ENCODE measurements around the gene EPHA1. TPM values are rescaled to one million over a fixed set of nuclear protein-coding genes. Genes with fewer than 3 reads are reported as not detected.

The EPHA1 gene
- total RNA-seq (2014; rRNA removed; shearing (Covaris generic)) = not detected in 2 replicates

DNA sequence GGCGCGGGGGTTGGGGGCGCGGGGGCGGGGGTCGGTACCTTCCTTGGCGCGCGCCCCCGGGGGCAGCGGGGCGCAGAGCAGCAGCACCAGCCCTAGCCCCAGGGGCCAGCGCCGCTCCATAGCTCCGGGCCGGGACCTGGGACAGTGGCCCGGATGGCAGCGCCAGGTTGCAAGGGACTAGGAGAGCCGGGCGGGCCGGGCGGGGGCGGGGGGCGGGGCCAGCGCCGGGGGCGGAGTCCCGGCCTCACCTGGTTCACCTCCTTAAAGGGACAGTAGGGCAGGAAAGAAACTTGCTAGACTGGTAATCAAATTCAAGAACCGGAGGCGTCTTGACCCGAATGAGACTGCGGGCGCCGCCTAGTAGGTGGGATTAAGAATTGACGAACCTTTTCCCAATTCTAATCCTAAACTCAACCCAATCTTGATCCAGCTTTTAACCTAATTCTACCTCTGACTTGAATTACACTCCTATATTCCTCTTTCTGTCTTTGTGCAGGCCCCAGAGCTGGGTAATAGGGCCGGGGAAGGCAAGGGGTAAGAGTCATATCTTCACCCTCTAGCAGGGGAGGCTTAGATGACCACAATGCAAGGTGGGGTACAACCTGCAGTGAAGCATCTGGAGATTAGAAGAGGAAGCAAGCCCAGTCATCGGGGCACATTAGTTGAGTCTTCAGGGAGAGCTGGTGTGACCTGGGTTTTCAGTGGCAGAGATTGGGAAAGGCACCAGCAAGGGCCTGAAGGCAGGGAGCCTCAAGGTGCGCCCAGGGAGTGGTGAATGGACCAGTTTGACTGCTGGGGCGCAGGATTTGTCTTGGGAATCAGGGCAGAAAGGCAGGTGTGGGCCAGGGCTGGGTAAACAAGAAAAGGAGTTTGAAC, at the start of gene EPHA1:
Gene EPHA1, minus strand, starts transcription at position 171 of the 876 bp plus-strand sequence. Its CDS starts 51 bp downstream, at position 120.
- H3K27me3 ChIP-seq (replicated peaks) = peaks cover 8% of the 10 kb centered on the region; the same call in 1 of the 2 replicates
- no peaks in the 10 kb centered on the region for H3K36me3 ChIP-seq
- no peak for DNase-seq (ENCODE audit: low read depth in 1 of 2, low spot score in 2 of 2)
- H3K4me1 ChIP-seq (replicated peaks) = no peaks in the 10 kb centered on the region
- no peak within 1 kb of the TSS for H3K4me3 ChIP-seq
- H3K27ac ChIP-seq = no peak within 1 kb of the TSS
- H3K9me3 ChIP-seq (replicated peaks) = no peaks in the 10 kb centered on the region

DNA sequence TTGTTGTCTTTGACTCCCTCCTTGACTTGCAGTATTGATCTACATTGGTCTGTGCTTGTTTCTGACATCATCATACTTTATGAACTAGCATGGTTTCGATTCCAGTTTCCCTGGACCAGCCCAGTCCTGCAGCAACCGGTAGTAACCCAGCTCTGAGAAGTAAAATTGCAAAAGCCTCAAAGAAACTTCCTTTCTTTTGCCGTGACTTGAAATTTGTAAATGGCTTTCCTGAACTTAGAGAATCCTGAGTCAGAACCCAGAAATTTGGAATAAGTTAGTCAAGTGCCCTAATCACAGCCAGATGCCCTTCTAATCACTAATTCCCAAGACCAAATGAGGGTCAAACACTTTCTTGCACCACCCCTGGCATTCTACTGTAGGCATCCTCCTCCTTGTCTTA, 49.6 kb upstream of the EPHA1 start:
- no peak overlapping the region for H3K27ac ChIP-seq
- no peaks in the 10 kb centered on the region for H3K9me3 ChIP-seq (replicated peaks)
- no peaks in the 10 kb centered on the region for H3K27me3 ChIP-seq (replicated peaks)

DNA sequence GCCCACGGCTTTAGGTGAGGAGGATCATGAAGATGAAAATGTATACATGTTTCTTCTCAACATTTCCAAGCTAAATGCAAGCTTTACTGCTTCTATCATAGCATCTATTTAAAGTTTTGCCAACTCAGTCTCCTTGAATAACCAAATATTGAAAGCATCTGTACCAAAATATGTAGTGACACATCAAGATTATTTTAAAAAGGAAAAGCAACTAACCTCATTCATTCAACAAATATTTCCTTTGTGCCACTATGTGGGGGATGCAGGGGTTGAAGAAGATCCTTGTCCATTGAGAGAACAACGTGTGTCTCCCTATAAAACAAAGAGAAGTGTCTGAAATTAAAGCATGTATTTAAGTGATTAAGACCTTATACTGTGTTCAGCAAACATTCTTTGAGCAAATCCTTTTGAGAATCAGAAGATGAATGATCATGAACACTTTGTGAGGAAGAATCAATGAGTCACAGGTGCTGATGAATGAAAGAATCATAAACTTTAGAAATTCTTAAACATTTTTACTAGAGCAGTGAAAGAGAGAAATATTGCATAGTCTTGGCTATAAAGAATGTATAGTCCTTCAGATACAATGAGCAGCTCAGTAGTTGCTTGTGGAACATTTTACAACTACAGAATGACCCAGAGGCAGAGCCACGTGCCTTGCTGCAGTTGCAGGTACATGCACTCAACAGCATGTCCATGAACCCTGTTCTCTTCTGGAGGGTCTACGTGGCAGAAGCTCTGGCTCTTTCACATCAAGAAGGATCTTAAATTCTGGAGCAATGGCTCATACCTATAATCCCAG, 48.5 kb upstream of the EPHA1 start:
- no peaks in the 10 kb centered on the region for H3K4me1 ChIP-seq (replicated peaks)

More for the DNA sequence above, 49.6 kb upstream of the EPHA1 start:
- no peaks in the 10 kb centered on the region for H3K4me1 ChIP-seq (replicated peaks)
- no peak for DNase-seq (ENCODE audit: low read depth in 1 of 2, low spot score in 2 of 2)
- no peaks in the 10 kb centered on the region for H3K36me3 ChIP-seq
- no peak overlapping the region for H3K4me3 ChIP-seq

DNA sequence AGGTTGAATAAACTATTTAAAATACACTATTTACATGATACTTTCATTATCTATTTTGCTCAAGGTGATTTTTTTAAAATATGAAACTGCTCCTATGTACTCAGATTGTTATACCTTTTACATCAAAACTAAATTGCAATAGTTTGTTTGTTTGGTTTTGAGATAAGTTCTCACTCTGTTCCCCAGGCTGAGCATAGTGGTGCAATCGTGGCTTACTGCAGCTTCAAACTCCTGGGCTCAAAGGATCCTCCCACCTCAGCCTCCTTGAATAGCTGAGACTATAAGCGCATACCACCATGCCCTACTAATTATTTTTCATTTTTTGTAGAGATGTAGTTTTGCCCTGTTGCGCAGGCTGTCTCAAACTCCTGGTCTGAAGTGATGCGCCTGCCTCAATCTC, 47.3 kb upstream of the EPHA1 start:
- no peaks in the 10 kb centered on the region for H3K9me3 ChIP-seq (replicated peaks)
- no peaks in the 10 kb centered on the region for H3K4me1 ChIP-seq (replicated peaks)
- no peak overlapping the region for H3K27ac ChIP-seq
- no peaks in the 10 kb centered on the region for H3K36me3 ChIP-seq
- DNase-seq (ENCODE audit: low read depth in 1 of 2, low spot score in 2 of 2) = no peak
- H3K4me3 ChIP-seq = no peak overlapping the region
- H3K27me3 ChIP-seq (replicated peaks) = no peaks in the 10 kb centered on the region; the same call in 1 of the 2 replicates

More for the DNA sequence above, 48.5 kb upstream of the EPHA1 start:
- DNase-seq (ENCODE audit: low read depth in 1 of 2, low spot score in 2 of 2) = no peak
- Histone ChIP-seq H3K9me3 (replicated peaks) (no peaks in the 10 kb centered on the region), H3K27ac (no peak overlapping the region), H3K36me3 (no peaks in the 10 kb centered on the region), H3K27me3 (replicated peaks) (no peaks in the 10 kb centered on the region; the same call in 1 of the 2 replicates), H3K4me3 (no peak overlapping the region)

DNA sequence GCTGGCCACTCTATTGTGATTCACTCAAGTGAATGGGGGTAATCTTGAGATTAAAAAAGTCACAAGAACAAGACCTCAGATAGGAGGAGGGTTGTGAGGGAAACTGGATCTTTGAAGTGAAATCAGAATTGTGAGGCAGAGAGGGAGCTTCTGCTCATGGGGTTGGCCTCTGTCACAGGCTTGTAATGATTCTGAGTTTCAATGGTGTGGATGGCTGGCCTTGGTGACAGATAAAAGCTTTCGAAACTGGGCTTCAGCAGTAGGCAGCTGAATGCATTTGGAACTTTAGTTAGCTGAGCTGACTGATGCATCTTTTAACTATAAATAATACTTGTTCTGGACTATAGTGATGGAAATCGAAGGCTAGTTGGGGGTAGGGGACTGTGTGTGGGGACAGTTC, 46.8 kb upstream of the EPHA1 start:
- Histone ChIP-seq H3K27me3 (replicated peaks) (no peaks in the 10 kb centered on the region; the same call in 1 of the 2 replicates), H3K4me3 (no peak overlapping the region), H3K27ac (no peak overlapping the region), H3K36me3 (no peaks in the 10 kb centered on the region), H3K4me1 (replicated peaks) (no peaks in the 10 kb centered on the region), H3K9me3 (replicated peaks) (no peaks in the 10 kb centered on the region)
- DNase-seq (ENCODE audit: low read depth in 1 of 2, low spot score in 2 of 2) = no peak

DNA sequence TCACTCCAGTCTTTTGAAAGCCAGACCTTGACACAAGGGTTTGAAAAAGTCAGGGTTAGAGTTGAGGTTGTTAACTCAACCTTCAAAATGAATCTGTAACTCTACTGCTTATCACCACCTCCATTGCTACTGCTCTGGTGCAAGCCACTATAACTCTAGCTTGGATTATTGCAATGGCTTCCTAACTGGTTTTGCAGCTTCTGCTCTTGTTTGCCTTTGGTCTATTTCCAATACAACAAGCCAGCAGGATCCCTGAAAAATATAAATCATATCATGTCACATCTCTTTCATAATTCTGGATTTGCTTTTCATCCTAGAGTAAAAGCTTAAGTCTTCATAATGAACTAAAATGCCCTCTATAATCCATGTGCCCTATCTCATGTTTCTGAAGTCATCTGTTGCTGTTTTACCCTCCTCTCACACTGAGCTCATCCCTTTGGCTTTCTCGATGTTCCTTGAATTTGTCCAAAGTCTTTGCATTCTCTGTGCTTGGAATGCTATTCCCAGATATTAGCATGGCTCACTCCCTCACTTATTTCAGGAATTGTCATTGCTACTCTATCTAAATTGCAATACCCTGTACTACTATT, 45.5 kb upstream of the EPHA1 start:
- DNase-seq (ENCODE audit: low read depth in 1 of 2, low spot score in 2 of 2) = no peak
- H3K4me3 ChIP-seq = no peak overlapping the region
- H3K9me3 ChIP-seq (replicated peaks) = no peaks in the 10 kb centered on the region
- no peaks in the 10 kb centered on the region; the same call in 1 of the 2 replicates for H3K27me3 ChIP-seq (replicated peaks)
- no peaks in the 10 kb centered on the region for H3K4me1 ChIP-seq (replicated peaks)
- no peaks in the 10 kb centered on the region for H3K36me3 ChIP-seq
- H3K27ac ChIP-seq = no peak overlapping the region

DNA sequence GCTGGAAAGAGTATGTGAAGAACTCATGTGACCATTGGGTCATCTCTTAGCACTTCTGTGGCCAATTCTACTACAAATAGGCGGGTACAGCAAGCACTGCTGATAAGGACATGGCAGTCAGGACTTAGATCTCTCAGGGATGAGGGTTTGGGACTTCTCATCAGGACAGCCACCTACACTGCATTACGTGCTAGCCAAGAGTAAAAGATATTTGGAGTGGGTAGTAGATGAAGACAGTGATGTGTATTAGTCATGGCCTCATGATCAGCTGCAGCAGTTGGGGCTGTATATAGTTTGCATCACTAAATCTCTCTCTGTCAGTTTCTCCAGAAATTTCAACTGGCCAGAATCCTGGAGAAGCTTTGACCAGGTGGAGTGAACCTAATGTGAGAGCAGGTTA, 43.8 kb upstream of the EPHA1 start:
- H3K27ac ChIP-seq = no peak overlapping the region
- no peak overlapping the region for H3K4me3 ChIP-seq
- no peaks in the 10 kb centered on the region for H3K9me3 ChIP-seq (replicated peaks)
- no peaks in the 10 kb centered on the region for H3K4me1 ChIP-seq (replicated peaks)
- H3K27me3 ChIP-seq (replicated peaks) = no peaks in the 10 kb centered on the region; the same call in 1 of the 2 replicates
- no peaks in the 10 kb centered on the region for H3K36me3 ChIP-seq
- DNase-seq (ENCODE audit: low read depth in 1 of 2, low spot score in 2 of 2) = no peak

DNA sequence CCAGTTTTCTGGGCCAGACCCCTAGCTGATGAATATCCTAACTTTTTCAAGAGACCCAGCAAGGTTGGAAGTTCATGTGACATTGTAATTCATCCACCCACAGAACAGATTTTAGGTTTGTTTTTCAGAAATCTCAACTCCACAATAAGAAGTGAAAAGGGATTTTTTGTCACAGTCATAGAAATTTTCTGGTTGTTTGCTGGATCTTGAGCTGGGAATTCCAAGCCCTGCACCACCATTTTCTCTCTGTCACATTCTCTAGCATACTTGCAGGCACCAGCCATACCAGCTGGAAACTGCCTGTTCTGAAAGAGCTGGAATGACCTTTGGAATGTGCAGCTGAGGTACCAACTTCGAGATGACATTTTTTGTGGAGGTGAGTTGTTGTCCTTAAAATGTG, 43.1 kb upstream of the EPHA1 start:
- H3K9me3 ChIP-seq (replicated peaks) = no peaks in the 10 kb centered on the region
- no peak overlapping the region for H3K27ac ChIP-seq
- H3K4me1 ChIP-seq (replicated peaks) = no peaks in the 10 kb centered on the region
- H3K27me3 ChIP-seq (replicated peaks) = peaks cover 6% of the 10 kb centered on the region
- no peak overlapping the region for H3K4me3 ChIP-seq
- DNase-seq (ENCODE audit: low read depth in 1 of 2, low spot score in 2 of 2) = no peak
- no peaks in the 10 kb centered on the region for H3K36me3 ChIP-seq

DNA sequence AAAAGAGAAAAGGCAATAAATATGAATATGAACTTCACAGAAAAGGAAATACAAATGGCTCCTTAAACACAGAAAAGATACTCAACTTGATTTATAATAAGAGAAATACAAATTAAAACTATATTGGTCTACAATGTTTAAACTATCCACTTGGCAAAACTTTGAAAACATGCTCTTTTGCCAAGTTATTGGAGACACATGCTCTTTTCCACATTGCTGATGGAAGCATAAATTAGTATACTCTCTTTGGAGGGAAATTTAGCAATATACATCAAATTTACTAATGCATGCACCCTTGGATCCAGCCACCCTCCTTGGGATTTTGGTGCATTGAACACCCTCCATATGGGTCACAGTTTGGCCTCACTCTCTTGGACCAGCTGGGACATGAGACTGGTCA, 42.5 kb upstream of the EPHA1 start:
- no peaks in the 10 kb centered on the region for H3K4me1 ChIP-seq (replicated peaks)
- no peaks in the 10 kb centered on the region for H3K36me3 ChIP-seq
- DNase-seq (ENCODE audit: low read depth in 1 of 2, low spot score in 2 of 2) = no peak
- no peaks in the 10 kb centered on the region for H3K9me3 ChIP-seq (replicated peaks)
- H3K4me3 ChIP-seq = no peak overlapping the region
- peaks cover 8% of the 10 kb centered on the region for H3K27me3 ChIP-seq (replicated peaks)
- H3K27ac ChIP-seq = no peak overlapping the region

DNA sequence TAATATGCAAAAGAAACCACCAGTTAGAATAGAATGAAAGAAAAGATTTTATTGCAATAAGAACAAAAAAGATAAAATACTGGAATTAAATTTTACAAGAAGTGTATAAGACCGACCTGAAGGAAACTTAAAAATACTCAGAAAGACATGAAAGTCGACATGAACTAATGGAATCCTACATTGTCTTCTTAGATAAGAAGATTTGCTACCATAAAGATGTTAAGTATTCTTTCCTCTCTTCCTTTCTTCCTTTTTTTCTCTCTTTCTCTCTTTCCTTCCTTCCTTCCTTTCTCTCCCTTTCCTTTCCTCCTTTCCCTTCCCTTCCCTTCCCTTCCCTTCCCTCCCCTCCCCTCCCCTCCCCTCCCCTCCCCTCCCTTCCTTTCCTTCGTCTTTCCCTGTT, 41.1 kb upstream of the EPHA1 start:
- Histone ChIP-seq H3K27ac (no peak overlapping the region), H3K4me3 (no peak overlapping the region), H3K27me3 (replicated peaks) (peaks cover 10% of the 10 kb centered on the region), H3K9me3 (replicated peaks) (no peaks in the 10 kb centered on the region), H3K36me3 (no peaks in the 10 kb centered on the region), H3K4me1 (replicated peaks) (no peaks in the 10 kb centered on the region)
- no peak for DNase-seq (ENCODE audit: low read depth in 1 of 2, low spot score in 2 of 2)

DNA sequence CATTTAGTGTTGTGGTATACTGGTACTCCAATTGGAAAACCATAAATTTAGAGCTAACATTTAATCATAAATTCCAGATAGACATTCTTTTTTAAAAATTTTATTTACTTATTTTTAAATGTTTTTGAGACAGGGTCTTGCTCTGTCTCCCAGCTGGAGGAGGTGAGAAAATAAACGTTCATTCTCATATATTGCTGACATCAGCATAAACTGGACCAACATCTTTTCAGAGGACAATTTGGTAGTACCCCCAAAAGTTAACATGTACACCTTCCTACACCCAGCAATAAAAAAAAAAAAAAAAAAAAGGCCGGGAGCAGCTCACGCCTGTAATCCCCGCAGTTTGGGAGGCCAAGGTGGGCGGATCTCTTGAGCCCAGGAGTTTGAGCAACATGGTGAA, 39.8 kb upstream of the EPHA1 start:
- Histone ChIP-seq H3K27me3 (replicated peaks) (peaks cover 10% of the 10 kb centered on the region), H3K4me1 (replicated peaks) (no peaks in the 10 kb centered on the region), H3K27ac (no peak overlapping the region), H3K9me3 (replicated peaks) (no peaks in the 10 kb centered on the region), H3K36me3 (no peaks in the 10 kb centered on the region), H3K4me3 (no peak overlapping the region)
- DNase-seq (ENCODE audit: low read depth in 1 of 2, low spot score in 2 of 2) = no peak

DNA sequence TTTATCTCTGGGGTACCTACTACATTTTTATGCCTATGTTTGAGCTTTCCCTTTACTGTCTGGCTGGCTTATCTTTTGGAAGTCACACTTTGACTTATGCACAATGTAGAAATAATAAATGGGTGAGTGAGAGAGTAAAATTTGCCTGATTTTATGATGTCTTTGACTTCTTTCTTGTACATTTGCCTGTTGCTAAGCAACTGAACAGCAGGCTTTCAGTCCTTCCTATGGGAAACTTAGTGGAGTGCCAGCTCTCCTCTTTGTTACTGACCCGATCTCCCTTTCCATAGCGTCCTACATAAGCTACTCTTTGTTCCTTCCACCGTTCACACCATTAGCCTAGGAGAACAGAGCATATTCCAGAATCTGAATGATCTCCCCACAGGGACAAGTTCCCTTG, 38.8 kb upstream of the EPHA1 start:
- Histone ChIP-seq H3K4me1 (replicated peaks) (no peaks in the 10 kb centered on the region), H3K27ac (no peak overlapping the region), H3K27me3 (replicated peaks) (peaks cover 10% of the 10 kb centered on the region), H3K4me3 (no peak overlapping the region), H3K36me3 (no peaks in the 10 kb centered on the region), H3K9me3 (replicated peaks) (no peaks in the 10 kb centered on the region)
- DNase-seq (ENCODE audit: low read depth in 1 of 2, low spot score in 2 of 2) = no peak

DNA sequence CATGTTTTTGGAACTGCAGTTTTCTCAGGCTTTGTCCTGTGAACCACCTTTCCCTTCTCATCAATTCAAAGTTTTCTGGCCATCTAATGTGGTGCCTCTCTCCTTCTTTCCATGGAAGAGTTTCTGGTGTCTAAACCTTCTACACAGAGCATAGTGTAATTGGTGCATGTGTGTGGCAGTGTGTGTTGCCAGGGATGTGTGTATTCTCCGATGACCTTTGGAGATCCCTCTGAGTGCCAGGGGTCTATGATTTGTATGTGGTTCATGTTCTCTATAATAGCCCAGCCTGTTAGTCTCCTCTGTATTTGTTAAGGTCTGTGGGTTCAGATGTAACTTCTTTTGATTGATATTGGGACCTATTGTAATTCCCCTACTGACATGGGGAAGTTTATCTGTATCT, 36.1 kb upstream of the EPHA1 start:
- no peak overlapping the region for H3K4me3 ChIP-seq
- no peaks in the 10 kb centered on the region for H3K36me3 ChIP-seq
- no peaks in the 10 kb centered on the region for H3K9me3 ChIP-seq (replicated peaks)
- H3K27me3 ChIP-seq (replicated peaks) = peaks cover 10% of the 10 kb centered on the region
- no peak for DNase-seq (ENCODE audit: low read depth in 1 of 2, low spot score in 2 of 2)
- no peak overlapping the region for H3K27ac ChIP-seq
- no peaks in the 10 kb centered on the region for H3K4me1 ChIP-seq (replicated peaks)

Data from SJSA1 (cell line).